HG03135 (cell line): Measurements from ENCODE around the gene JMJD6.
"Not testable (repeated sequence)": the region's sequence is repeated elsewhere in the genome, so short reads cannot be mapped to it uniquely, and the experiment has no call there.

Experiments used
- ATAC-seq: cut with Tn5 transposase; IDR thresholded peaks from one replicate; pipeline ENCODE4 v1.9.1; 2021; ENCODE audit warnings: mild to moderate bottlenecking, moderate library complexity; ENCODE audit not compliant: unreplicated experiment

The JMJD6 gene

GRCh38 chr17:76700617-76701470 is 25.6 kb downstream of the JMJD6 start:
- no peak for ATAC-seq

DNA sequence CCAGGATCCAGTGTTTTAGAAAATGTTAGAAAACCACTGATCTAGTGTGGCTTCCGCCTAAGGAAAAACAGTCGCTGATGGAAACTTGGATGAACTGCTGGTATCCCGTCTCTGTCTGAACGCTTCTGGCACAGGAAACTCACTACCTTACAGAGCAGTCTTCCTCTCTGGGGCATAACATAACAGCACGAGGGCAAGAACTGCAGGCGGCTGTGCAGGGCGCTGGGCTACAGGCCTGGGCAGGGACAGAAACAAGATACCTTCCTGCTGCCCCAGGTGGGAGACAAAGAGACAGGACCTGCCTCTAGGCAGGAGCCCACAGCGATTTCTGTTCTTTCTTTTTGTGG is 26.2 kb downstream of the JMJD6 start:
- no peak for ATAC-seq

GRCh38 chr17:76698466-76698977 is 27.9 kb downstream of the JMJD6 start:
- ATAC-seq, result not testable (repeated sequence)

DNA sequence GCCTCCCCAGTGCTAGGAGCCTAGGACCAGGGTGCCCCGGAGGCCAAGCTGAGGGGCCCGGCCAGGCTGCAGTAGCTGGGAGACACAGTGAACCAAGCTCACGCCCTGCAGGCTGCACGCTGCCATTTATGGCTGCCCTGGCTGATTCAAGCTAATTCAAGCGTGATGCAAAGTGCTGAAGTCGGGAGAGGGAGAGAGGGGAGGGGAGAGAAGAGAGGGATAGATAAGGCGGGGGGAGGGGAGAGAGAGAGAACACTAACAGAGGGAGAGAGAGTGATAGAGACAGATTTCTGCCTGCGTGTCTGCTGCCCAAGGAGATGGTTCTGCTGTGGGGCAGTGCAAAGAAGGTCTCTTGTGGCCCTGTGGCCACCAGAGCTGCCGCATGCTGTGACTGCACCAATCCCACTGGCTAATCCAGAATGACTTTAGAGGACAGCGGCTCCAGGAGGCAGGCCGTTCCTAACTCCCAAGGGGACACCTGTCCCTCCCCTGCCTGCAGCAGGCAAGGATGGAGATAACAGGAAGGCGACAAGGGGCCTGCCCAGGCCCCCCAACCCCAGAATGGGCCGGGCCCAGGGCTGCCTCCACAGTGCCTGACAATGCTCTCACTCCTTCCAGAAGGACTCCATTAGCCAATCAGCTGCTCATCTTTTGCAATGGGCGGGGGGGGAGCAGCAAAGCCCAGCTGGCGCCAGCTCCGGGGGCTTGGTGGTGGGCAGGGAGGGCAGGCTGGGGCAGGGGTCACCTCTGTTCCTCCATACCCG is 28.5 kb downstream of the JMJD6 start:
- ATAC-seq, result no peak

DNA sequence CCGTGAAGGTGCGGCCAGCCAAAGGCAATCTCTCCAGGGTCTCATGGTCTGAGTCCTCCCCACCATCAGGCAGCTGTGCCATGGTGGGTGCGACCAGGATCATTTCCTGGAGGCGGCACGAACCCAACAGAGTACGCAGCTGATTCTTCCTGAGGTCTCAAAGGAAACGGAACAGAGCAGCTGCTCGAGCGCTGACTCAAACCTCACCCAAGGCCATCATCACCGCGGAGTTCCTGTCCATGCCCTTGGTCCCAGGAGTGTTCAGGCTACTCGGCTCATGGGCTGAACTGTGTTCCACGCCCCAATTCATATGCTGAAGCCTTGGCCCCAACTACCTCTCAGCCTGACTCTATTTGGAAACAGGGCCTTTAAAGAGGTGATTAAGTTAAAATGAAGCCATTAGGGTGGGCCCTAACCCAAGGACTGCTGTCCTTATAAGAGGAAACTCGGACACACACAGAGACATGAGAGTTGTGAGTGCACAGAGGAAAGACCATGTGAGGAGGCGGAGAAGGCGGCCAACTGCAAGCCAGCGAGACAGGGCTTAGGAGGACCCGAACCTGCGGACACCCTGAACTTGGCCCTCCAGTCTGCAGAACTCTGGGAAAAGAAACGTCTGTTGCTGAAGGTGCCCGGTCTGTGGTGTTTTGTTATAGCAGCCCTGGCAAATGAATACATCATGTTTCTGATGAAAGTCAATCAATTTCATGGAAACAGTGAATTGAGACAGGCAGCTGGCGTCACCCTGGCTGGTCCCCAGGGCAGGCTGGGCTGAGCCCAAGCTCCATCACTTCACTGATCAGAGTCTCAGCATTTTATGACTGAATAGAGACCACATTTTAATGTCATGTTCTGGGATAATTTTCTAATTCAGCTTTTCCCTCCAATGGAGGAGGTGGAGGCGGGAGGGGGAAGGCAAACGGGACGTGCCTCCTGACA is 29.4 kb downstream of the JMJD6 start:
- ATAC-seq, result no peak

DNA sequence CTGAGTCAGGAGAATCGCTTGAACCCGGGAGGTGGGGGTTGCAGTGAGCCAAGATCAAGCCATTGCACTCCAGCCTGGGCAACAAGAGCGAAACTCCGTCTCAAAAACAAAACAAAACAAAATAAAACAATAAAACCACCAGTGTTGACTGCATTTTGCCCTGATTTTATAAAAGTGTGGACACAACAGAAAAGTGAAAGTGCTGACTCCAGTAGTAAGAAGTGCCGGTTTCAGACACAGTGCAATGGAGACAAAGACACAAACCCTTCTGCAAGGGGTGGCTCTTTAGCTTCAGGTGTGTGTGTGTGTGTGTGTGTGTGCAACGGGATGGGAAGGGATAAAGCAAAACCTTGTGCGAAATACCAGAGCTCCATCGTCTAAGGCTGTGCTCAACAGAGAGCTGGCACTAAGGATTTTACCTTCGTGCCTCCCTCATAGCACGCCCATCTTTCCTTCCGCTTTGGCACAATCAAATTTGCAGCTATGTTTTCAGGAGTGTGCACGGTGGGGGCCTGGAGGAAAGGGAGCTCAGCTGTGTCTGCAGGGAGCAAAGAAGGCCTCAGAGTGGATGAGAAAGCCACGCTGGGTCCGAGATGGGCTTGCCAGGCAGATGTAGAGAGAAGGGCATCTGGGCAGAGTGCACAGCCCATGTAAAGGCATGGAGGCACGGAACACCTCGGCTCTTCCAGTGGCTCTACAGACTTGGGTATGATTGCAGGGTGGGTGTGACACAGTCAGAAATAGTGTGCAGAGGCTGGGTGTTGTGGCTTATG is 31.2 kb downstream of the JMJD6 start:
- ATAC-seq, result no peak

- no peak for ATAC-seq
Observed at GRCh38 chr17:76691379-76692191, 34.8 kb downstream of the JMJD6 start.

DNA sequence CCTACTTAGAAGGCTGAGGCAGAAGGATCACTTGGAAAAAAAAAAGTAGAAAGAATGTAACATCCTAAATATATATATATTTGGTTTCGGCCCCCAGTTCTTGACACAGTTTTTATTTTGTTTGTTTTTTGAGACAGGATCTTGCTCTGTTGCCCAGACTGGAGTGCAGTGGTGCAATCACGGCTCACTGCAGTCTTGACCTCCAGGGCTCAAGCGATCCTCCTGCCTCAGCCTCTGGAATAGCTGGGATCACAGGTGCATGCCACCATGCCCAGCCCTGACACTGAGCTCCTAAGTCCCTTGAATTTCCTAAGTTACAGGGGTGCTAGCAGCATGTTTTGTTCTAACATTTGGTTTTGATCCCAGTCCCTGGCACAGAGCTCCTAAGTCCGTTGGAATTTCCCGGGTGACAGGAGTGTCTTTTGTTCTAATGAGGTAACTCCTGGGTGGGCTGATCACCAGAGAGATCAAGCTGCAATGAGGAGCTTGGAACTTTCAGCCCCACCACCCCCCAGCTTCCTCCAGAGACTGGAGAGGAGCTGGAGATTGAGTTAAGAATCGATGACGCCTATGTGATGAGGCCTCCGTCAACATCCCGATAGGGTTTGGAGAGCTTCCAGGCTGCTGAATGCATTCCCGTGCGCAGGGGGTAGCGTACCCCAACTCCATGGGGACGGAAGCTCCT is 35.7 kb downstream of the JMJD6 start:
- no peak for ATAC-seq

DNA sequence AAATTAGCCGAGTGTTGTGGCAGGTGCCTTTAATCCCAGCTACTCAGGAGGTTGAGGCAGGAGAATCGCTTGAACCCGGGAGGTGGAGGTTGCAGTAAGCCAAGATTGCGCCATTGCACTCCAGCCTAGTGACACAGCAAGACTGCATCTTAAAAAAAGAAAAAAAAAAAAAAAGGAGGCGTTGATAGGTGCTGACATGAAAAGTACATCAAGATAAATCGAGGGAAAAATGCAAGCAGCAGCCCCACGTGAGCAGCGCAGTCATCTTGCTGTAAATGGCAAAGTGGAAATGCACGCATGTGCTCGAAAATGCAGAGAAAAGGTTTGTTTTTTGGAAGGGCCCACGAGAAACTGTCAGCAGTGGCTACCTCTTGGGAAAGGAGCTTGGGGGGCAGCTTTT is 36.5 kb downstream of the JMJD6 start:
- no peak for ATAC-seq

DNA sequence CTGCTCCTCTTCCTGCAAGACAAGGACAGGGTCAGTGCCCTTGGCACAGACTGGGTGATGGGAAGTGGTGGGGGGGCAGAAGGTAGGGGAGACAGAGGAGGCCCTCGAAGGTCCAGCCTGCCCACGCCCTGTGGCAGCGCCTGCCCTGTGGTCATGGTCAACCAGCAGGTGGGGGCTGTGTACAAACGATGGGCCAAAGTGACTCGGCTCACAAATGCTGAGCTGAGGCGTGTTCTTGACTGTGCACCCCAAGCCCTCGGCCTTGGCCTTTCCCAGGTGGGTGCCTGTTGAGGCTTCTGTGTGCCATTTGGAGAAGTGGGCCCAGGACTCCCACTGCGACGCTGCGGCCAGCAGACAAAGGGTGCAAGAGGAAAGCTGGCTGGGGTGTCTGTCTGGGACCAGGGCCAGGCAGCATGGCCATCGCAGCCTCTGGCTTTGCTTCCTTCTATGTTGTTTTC is 38.2 kb downstream of the JMJD6 start:
- ATAC-seq, result no peak

- no peak for ATAC-seq
Observed at GRCh38 chr17:76687298-76688164, 38.9 kb downstream of the JMJD6 start.

GRCh38 chr17:76686538-76687297 is 39.7 kb downstream of the JMJD6 start:
- ATAC-seq, result no peak

- ATAC-seq, result no peak
Observed at GRCh38 chr17:76685846-76686245, 40.6 kb downstream of the JMJD6 start.

DNA sequence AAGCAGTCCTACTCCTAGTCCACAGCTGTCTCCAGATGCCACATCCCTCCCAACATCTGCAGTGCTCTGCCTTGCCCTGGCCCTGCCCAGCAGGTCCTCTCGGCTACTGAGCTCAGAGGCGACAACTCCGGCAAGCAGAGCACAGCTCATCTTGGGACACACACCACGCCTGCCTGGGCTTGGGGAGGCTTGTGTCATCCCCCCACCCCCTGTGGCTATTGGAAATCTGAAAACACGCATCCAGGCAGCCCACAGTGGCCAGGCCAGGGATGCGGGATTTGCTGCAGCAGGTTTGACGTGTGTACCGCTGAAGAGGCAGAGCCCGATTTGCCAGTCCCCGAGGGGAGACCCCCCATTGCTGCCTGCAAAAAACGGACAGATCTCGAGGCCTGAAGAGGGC is 41.0 kb downstream of the JMJD6 start:
- ATAC-seq, result no peak

GRCh38 chr17:76684756-76685155 is 41.6 kb downstream of the JMJD6 start:
- ATAC-seq, result no peak

GRCh38 chr17:76683921-76684745 is 42.3 kb downstream of the JMJD6 start:
- ATAC-seq, result no peak
